IPS-20b (cell line): ENCODE data around the gene ARHGAP6.
A peak's percentile ranks its signal among the peaks of the same experiment; 100 is the strongest.

ENCODE experiments used
- H3K27ac ChIP-seq: one replicate; pipeline ENCODE4 v1.5.1; 2013; ENCODE audit warnings: low read length
- H3K27me3 ChIP-seq: 2 replicates; pipeline ENCODE4 v1.6.1; 2013; ENCODE audit warnings: mild to moderate bottlenecking, low read length, inconsistent platforms; ENCODE audit not compliant: insufficient read depth
- H3K36me3 ChIP-seq: 2 replicates; pipeline ENCODE4 v1.6.1; 2013; ENCODE audit warnings: low read depth, mild to moderate bottlenecking, inconsistent platforms, low read length, moderate library complexity; ENCODE audit not compliant: insufficient read depth
- H3K4me1 ChIP-seq: 2 replicates; pipeline ENCODE4 v1.6.1; 2013; ENCODE audit warnings: mild to moderate bottlenecking, control low read depth, inconsistent platforms, low read length, moderate library complexity; ENCODE audit not compliant: insufficient read depth
- H3K4me3 ChIP-seq: 2 replicates; pipeline ENCODE4 v1.5.1; 2013; ENCODE audit warnings: mild to moderate bottlenecking, low read length, inconsistent platforms
- H3K9ac ChIP-seq: 2 replicates; pipeline ENCODE4 v1.6.1; 2013; ENCODE audit warnings: low read depth, mild to moderate bottlenecking, inconsistent platforms, low read length, moderate library complexity
- H3K9me3 ChIP-seq: 2 replicates; pipeline ENCODE4 v1.6.1; 2013; ENCODE audit warnings: mild to moderate bottlenecking, low read depth, low read length, inconsistent platforms; ENCODE audit not compliant: insufficient read depth

The ARHGAP6 gene, protein sequence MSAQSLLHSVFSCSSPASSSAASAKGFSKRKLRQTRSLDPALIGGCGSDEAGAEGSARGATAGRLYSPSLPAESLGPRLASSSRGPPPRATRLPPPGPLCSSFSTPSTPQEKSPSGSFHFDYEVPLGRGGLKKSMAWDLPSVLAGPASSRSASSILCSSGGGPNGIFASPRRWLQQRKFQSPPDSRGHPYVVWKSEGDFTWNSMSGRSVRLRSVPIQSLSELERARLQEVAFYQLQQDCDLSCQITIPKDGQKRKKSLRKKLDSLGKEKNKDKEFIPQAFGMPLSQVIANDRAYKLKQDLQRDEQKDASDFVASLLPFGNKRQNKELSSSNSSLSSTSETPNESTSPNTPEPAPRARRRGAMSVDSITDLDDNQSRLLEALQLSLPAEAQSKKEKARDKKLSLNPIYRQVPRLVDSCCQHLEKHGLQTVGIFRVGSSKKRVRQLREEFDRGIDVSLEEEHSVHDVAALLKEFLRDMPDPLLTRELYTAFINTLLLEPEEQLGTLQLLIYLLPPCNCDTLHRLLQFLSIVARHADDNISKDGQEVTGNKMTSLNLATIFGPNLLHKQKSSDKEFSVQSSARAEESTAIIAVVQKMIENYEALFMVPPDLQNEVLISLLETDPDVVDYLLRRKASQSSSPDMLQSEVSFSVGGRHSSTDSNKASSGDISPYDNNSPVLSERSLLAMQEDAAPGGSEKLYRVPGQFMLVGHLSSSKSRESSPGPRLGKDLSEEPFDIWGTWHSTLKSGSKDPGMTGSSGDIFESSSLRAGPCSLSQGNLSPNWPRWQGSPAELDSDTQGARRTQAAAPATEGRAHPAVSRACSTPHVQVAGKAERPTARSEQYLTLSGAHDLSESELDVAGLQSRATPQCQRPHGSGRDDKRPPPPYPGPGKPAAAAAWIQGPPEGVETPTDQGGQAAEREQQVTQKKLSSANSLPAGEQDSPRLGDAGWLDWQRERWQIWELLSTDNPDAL (N-terminal part only)

DNA sequence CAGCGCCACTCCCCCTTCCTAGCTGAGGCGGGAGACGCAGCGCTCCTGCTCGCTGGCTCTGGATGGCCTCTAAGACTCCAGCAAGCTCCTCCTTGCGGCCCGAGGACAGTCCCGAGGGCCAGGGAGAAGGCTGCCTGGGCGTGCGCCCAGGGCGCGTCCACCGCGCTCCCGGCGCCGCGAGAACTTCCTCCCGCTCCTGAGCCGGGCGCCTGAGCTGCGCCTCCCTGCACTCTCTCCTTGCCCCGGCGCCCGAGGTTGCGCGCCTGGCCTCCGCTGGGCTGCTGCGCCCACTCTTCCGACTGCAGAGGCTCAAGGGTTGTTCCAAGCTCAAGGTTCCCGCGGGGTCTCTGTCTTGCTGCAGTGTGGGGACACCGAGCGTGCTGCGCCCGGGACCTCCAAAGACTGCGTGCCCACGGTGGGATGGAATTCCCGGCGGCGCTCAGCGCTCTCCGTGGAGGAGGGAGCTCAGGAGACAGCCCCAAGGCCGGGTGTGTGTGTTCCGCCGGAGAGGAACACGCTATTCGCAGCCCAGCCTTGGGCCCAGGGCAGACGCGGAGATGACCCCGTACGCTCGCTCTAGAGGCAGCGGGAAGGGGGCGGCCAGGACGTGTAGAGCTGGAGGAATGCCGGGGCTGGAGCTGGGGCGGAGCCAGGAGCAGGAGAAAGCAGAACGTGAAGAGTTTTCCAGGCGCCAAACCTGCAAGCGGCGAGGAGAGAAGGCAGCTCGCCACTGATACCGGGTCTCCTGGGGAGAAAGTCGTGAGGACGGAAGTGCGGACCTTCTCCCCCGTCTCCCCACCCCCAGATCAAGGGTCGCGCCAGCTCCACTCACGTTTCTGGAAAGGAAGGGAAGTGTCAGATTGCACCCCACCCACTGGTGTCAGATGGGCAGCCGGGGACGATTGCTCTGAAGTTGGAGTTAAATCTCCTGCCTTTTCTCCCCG is at the start of gene ARHGAP6:
Gene ARHGAP6, minus strand, starts transcription at position 753 of the 944 bp plus-strand sequence. CDS start 1,092 bp downstream, outside the sequence.
- no peaks in the 10 kb centered on the region for H3K36me3 ChIP-seq
- no peaks in the 10 kb centered on the region for H3K9me3 ChIP-seq
- no peaks in the 10 kb centered on the region for H3K4me1 ChIP-seq
- no peak within 1 kb of the TSS for H3K9ac ChIP-seq
- peak within 1 kb of the TSS; percentile 65 for H3K4me3 ChIP-seq
- peaks cover 91% of the 10 kb centered on the region for H3K27me3 ChIP-seq
- no peak within 1 kb of the TSS for H3K27ac ChIP-seq

DNA sequence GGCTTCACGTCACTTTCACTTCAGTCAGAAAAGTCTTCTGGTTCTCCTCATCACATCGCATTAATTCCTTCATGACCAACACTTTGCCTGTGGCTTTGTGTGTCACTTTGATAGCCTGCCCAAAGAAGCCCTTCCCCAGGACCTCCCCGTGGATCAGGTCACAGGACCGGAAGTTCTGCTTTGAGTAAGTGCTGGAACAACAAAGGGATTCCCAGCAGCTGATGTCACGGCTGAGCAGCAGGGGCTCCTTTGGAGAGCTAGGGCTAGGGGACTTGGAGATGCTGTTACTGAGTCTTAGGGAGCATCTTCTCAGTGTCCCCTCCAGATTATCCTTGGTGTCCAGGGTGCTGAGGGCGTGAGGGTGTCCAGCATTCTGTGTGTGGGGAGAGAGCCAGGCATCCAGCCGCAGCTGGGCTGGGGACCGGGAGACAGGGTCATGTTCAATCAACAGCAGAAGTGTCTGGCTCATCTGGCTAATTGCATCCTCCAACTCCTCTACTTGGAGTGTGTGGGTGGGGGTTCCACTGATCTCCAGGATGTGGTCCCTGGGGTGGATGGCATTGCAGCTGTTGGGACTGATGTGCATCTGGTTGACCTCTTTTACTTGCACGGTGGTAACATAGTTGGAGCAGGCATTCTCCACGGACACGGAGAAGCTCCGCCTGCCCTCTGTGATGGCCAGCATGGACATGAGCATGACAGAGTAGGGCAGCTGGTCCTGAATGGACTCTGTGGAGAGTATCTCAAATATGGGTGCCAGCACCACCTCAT is 39.2 kb upstream of the ARHGAP6 start:
- no peak overlapping the region for H3K27ac ChIP-seq
- H3K36me3 ChIP-seq = no peaks in the 10 kb centered on the region
- H3K9me3 ChIP-seq = no peaks in the 10 kb centered on the region
- no peak overlapping the region for H3K9ac ChIP-seq
- H3K27me3 ChIP-seq = no peaks in the 10 kb centered on the region
- no peak overlapping the region for H3K4me3 ChIP-seq
- H3K4me1 ChIP-seq = no peaks in the 10 kb centered on the region

DNA sequence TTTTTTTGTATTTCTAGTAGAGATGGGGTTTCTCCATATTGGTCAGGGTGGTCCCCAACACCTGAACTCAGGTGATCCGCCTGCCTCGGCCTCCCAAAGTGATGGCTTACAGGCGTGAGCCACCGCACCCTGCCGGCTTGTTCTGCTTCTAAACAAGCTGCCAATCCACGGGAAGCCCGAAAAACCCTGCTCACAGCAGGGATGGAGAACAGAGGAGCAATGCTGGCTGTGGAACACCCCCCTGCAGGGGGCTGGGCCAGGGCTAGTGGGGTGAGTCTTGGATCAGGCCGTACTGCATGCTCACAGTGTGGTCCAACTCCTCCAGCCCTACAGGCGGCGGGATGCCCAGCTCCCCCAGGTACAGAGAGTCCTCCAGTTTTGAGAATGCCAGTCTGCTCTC is 38.1 kb upstream of the ARHGAP6 start:
- Histone ChIP-seq H3K27me3 (no peaks in the 10 kb centered on the region), H3K27ac (no peak overlapping the region), H3K36me3 (no peaks in the 10 kb centered on the region), H3K4me1 (no peaks in the 10 kb centered on the region), H3K4me3 (no peak overlapping the region), H3K9me3 (no peaks in the 10 kb centered on the region), H3K9ac (no peak overlapping the region)

DNA sequence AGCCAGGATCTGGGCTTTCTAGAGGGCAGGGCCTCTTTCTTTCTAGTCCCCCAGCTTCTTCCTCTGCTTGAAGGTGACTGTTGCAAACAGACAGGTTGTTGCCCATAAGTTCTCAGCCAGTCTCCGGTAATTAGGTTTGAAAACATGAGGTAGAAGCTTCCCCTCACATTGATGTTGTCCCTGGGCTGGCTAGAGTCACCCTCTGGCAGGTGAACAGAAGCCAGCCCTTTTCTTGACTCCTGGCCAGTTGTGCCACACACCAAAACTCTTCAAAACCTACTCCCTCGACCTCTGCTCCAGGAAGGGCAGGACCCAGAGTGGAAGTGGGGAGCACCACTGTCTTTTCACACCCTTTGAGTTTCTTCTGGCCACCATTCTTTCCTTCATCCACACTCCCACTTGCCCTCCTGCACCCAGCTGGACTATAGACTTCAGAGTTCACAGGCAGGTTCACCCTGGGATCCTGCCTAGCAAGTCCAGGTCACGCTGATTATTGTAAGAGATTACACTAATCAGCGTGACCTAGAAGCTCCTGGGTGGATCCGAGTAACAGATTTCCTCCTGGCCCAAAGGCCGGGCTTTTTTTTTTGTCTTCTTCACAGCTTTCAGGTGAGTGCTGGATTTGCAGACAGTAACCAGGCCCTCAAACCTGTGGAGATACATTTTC is 37.4 kb upstream of the ARHGAP6 start:
- no peak overlapping the region for H3K27ac ChIP-seq
- no peak overlapping the region for H3K4me3 ChIP-seq
- no peak overlapping the region for H3K9ac ChIP-seq
- H3K27me3 ChIP-seq = no peaks in the 10 kb centered on the region
- no peaks in the 10 kb centered on the region for H3K36me3 ChIP-seq
- H3K9me3 ChIP-seq = no peaks in the 10 kb centered on the region
- H3K4me1 ChIP-seq = no peaks in the 10 kb centered on the region

DNA sequence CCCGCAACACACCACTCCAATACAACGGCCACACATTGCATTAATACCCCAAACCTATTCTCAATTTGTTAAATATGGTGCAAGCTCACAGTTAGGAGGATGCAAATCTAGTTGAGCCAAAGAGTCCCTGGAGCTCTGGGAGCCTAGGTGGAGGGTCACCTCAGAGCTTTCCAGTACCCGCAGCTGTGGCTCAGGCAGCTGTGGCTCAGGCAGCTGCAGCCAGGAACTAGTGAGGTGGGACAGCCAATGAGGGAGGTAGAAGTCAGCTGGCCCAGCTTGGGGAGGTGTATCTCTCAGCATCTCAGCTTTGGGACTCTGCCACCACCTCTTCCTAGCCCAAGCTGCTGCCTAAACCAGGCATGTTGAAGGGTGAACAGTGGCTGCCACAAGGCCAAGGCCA is 36.7 kb upstream of the ARHGAP6 start:
- H3K27me3 ChIP-seq = no peaks in the 10 kb centered on the region
- no peak overlapping the region for H3K27ac ChIP-seq

DNA sequence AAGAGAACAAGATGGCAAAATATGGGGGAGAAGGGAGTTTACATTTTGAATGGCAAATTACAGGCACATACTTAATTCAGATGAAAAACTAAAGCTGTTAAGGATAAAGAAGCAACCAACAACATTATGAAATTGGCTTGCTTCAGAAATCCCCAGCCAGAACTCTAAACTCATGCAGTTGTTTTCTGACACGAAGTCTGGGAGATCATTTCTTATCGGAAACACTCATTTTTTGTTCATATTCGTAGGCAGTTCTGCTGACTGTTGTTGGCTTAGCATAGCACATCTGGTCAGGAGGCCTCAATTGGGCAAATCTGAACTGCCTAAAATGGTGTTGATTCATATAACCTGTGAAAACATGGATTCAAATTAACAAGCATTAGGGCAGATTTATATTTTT is 33.0 kb upstream of the ARHGAP6 start:
- no peaks in the 10 kb centered on the region for H3K9me3 ChIP-seq
- no peaks in the 10 kb centered on the region for H3K4me1 ChIP-seq
- H3K4me3 ChIP-seq = no peak overlapping the region
- H3K27ac ChIP-seq = no peak overlapping the region
- H3K27me3 ChIP-seq = no peaks in the 10 kb centered on the region
- no peak overlapping the region for H3K9ac ChIP-seq
- H3K36me3 ChIP-seq = no peaks in the 10 kb centered on the region

More for the DNA sequence above, 36.7 kb upstream of the ARHGAP6 start:
- Histone ChIP-seq H3K9me3 (no peaks in the 10 kb centered on the region), H3K4me1 (no peaks in the 10 kb centered on the region), H3K9ac (no peak overlapping the region), H3K36me3 (no peaks in the 10 kb centered on the region), H3K4me3 (no peak overlapping the region)

DNA sequence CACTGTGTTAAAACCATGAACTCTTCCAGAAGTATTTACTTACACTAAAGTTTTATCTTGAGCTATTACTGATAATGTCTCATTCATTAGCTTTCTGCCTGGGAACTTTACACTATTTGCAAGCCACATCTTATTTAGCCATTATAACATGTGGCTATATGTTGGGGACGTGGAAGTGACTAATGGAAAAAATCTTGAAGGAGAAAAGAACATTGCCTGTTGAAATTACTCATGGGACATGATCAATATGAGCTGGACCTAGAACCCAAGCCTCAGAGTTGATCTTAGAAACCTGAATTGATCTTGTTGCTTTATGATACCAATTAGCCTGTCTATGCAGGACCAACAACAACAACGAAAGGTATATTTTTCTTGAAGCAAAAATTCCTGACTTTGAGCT is 22.5 kb upstream of the ARHGAP6 start:
- Histone ChIP-seq H3K27me3 (no peaks in the 10 kb centered on the region), H3K9me3 (no peaks in the 10 kb centered on the region), H3K27ac (no peak overlapping the region), H3K36me3 (no peaks in the 10 kb centered on the region), H3K9ac (no peak overlapping the region), H3K4me3 (no peak overlapping the region), H3K4me1 (no peaks in the 10 kb centered on the region)

DNA sequence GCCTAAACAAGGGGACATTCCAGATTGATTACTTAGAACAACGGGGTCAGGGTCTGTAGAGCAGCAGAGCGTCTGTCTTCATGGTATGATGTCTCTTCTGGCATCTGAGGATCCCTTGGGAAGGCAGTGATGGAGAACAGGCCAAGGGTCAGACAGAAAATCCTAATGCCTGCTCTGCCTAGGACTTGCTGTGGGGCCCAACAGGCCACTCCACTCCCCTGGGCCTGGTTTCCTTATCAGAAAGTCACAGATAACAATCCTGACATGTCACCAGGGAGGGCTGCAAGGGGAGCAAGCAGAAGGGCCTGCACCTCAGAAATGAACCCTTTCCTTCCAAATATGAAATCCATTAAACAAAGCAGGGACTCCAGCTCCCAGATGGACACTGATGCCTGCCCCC is 21.4 kb upstream of the ARHGAP6 start:
- H3K27ac ChIP-seq = no peak overlapping the region

DNA sequence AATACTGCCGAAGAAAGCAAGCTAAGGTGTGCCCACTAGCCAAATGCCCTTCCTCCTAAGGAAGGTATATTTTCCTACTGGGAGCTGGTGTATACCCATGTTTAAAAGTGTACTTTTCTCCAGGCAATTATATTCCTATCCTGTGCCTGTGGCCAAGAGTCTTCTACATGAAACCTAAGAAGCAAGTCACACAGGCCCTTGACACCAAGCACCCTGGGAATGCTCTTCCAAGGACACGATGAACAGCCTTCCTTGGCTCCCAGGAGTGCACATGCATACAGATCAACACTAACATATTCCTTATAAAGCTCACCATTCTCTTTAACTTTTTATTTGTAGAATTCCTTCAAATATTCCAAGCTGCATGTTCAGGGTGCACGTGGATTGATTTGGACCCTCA is 17.3 kb upstream of the ARHGAP6 start:
- Histone ChIP-seq H3K4me1 (no peaks in the 10 kb centered on the region), H3K36me3 (no peaks in the 10 kb centered on the region), H3K27ac (no peak overlapping the region), H3K27me3 (no peaks in the 10 kb centered on the region), H3K4me3 (no peak overlapping the region), H3K9me3 (no peaks in the 10 kb centered on the region), H3K9ac (no peak overlapping the region)

More for the DNA sequence above, 21.4 kb upstream of the ARHGAP6 start:
- no peaks in the 10 kb centered on the region for H3K4me1 ChIP-seq
- no peak overlapping the region for H3K4me3 ChIP-seq
- no peaks in the 10 kb centered on the region for H3K27me3 ChIP-seq
- no peaks in the 10 kb centered on the region for H3K9me3 ChIP-seq
- no peak overlapping the region for H3K9ac ChIP-seq
- no peaks in the 10 kb centered on the region for H3K36me3 ChIP-seq

DNA sequence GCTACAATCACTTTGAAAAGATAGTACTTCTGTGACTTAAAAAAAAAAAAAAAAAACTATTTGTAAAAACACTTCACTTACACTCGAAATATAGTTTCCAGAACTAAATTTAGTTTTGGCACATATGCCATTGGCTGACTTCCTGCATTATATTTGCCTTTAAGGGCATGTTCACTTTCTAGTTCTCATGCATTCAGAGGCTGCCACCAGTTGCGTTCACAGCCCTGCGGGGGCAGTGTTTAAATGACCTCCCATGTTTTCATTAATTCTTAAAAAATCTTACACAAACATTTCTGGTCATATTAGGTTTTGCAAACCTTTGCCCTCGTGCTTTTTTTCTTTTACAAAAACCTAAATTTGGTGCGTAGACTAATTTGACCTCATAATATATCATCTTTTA is 12.4 kb upstream of the ARHGAP6 start:
- H3K9ac ChIP-seq = no peak overlapping the region
- no peaks in the 10 kb centered on the region for H3K4me1 ChIP-seq
- H3K27ac ChIP-seq = no peak overlapping the region
- no peaks in the 10 kb centered on the region for H3K9me3 ChIP-seq
- no peak overlapping the region for H3K4me3 ChIP-seq
- H3K36me3 ChIP-seq = no peaks in the 10 kb centered on the region
- H3K27me3 ChIP-seq = no peaks in the 10 kb centered on the region
